NCI-H748 treated with DMSO at 0.1 percent for 48 hours (cell line): Measurements from ENCODE around the gene DGCR8.
A peak's percentile ranks its signal among the peaks of the same experiment; 100 is the strongest.

ENCODE experiments used
- DNase-seq: peaks from one replicate; lab custom pipeline; 2025; lab: John Stamatoyannopoulos, UW

Gene DGCR8

GRCh38 chr22:20110359-20110985 lies 30.4 kb downstream of the DGCR8 start:
- no peak for DNase-seq

GRCh38 chr22:20111045-20111688 lies 31.1 kb downstream of the DGCR8 start:
- no peak for DNase-seq

GRCh38 chr22:20111689-20112622 lies 31.9 kb downstream of the DGCR8 start:
- no peak for DNase-seq

- DNase-seq: no peak
These were observed 32.8 kb downstream of the DGCR8 start for GRCh38 chr22:20112623-20113511.

GRCh38 chr22:20113551-20114310 lies 33.7 kb downstream of the DGCR8 start:
- no peak for DNase-seq

- DNase-seq: no peak
These were observed 34.8 kb downstream of the DGCR8 start for GRCh38 chr22:20114506-20115475.

GRCh38 chr22:20115691-20116375 lies 35.8 kb downstream of the DGCR8 start, which contains the start of gene RANBP1:
Gene RANBP1 (plus strand): TSS chr22:20116104. CDS start chr22:20116185, 81 bp downstream.
- DNase-seq: no peak

GRCh38 chr22:20116376-20116950 lies 36.4 kb downstream of the DGCR8 start:
- no peak for DNase-seq

GRCh38 chr22:20116951-20117632 lies 37.1 kb downstream of the DGCR8 start, which contains the start of gene TRMT2A:
Gene TRMT2A (minus strand): TSS chr22:20117226. CDS start chr22:20116906, 320 bp downstream.
- DNase-seq: peak; percentile 76

- DNase-seq: no peak
These were observed 37.7 kb downstream of the DGCR8 start for GRCh38 chr22:20117633-20118299.

GRCh38 chr22:20118300-20119020 lies 38.4 kb downstream of the DGCR8 start:
- DNase-seq: no peak

- no peak for DNase-seq
These were observed 41.9 kb downstream of the DGCR8 start for GRCh38 chr22:20121856-20122415.

- no peak for DNase-seq
These were observed 43.5 kb downstream of the DGCR8 start for GRCh38 chr22:20123366-20124082.

- DNase-seq: no peak
These were observed 44.2 kb downstream of the DGCR8 start for GRCh38 chr22:20124083-20124787.
